H9 (cell line): ENCODE data around the gene MGMT. TPM values are rescaled to one million over a fixed set of nuclear protein-coding genes. Genes with fewer than 3 reads are reported as not detected.
A peak's percentile ranks its signal among the peaks of the same experiment; 100 is the strongest.

ENCODE experiments used
- DNase-seq: peaks from one replicate; pipeline ENCODE4 v3.0.0-alpha.2; 2017
- H2AFZ ChIP-seq: one replicate; pipeline ENCODE4 v1.6.1; 2013; ENCODE audit warnings: mild to moderate bottlenecking, low read length, control low read depth, moderate library complexity
- H2AK5ac ChIP-seq: 2 replicates; pipeline ENCODE4 v1.6.1; 2013; ENCODE audit warnings: low read length, control low read depth, mixed read lengths; ENCODE audit not compliant: insufficient read length
- H2BK120ac ChIP-seq: one replicate; pipeline ENCODE4 v1.6.1; 2013; ENCODE audit warnings: low read depth, mild to moderate bottlenecking, low read length, control low read depth, inconsistent platforms; ENCODE audit not compliant: poor library complexity, severe bottlenecking
- H2BK12ac ChIP-seq: 2 replicates; pipeline ENCODE4 v1.6.1; 2013; ENCODE audit warnings: low read length, control low read depth, mixed read lengths, low read depth; ENCODE audit not compliant: insufficient read length
- H2BK15ac ChIP-seq: 2 replicates; pipeline ENCODE4 v1.6.1; 2013; ENCODE audit warnings: low read depth, low read length, control low read depth
- H2BK20ac ChIP-seq: one replicate; pipeline ENCODE4 v1.6.1; 2013; ENCODE audit warnings: low read depth, mild to moderate bottlenecking, low read length, control low read depth, inconsistent platforms; ENCODE audit not compliant: poor library complexity, severe bottlenecking
- H2BK5ac ChIP-seq: 2 replicates; pipeline ENCODE4 v1.6.1; 2013; ENCODE audit warnings: low read length, control low read depth, mixed read lengths; ENCODE audit not compliant: insufficient read length
- H3K14ac ChIP-seq: 2 replicates; pipeline ENCODE4 v1.6.1; 2013; ENCODE audit warnings: low read length, control low read depth; ENCODE audit not compliant: insufficient read depth
- H3K18ac ChIP-seq: 2 replicates; pipeline ENCODE4 v1.6.1; 2013; ENCODE audit warnings: low read depth, mild to moderate bottlenecking, mixed read lengths, low read length, control low read depth; ENCODE audit not compliant: insufficient read length
- H3K23ac ChIP-seq: 2 replicates; pipeline ENCODE4 v1.6.1; 2013; ENCODE audit warnings: low read length, control low read depth, mixed read lengths, low read depth; ENCODE audit not compliant: insufficient read length
- H3K23me2 ChIP-seq: 2 replicates; pipeline ENCODE4 v1.6.1; 2013; ENCODE audit warnings: low read depth, mild to moderate bottlenecking, mixed read lengths, low read length, control low read depth; ENCODE audit not compliant: insufficient read length, poor library complexity, severe bottlenecking
- H3K27ac ChIP-seq: 2 replicates; pipeline ENCODE4 v1.5.1; 2013; ENCODE audit warnings: low read length, control low read depth, mixed read lengths, low read depth; ENCODE audit not compliant: insufficient read length
- H3K27me3 ChIP-seq: 2 replicates; pipeline ENCODE4 v1.6.1; 2013; ENCODE audit warnings: low read length, control low read depth, inconsistent platforms; ENCODE audit not compliant: insufficient read depth
- H3K4ac ChIP-seq: 2 replicates; pipeline ENCODE4 v1.6.1; 2013; ENCODE audit warnings: low read depth, mild to moderate bottlenecking, control low read depth, inconsistent platforms, low read length, moderate library complexity
- H3K4me1 ChIP-seq: 2 replicates; pipeline ENCODE4 v1.6.1; 2013; ENCODE audit warnings: low read length, control low read depth, inconsistent platforms; ENCODE audit not compliant: insufficient read depth
- H3K4me2 ChIP-seq: 2 replicates; pipeline ENCODE4 v1.6.1; 2013; ENCODE audit warnings: low read length, control low read depth, mixed read lengths; ENCODE audit not compliant: insufficient read length, insufficient read depth
- H3K56ac ChIP-seq: 2 replicates; pipeline ENCODE4 v1.6.1; 2013; ENCODE audit warnings: low read depth, mild to moderate bottlenecking, mixed read lengths, low read length, control low read depth; ENCODE audit not compliant: insufficient read length
- H3K79me1 ChIP-seq: 2 replicates; pipeline ENCODE4 v1.6.1; 2013; ENCODE audit warnings: low read depth, mild to moderate bottlenecking, moderate library complexity, low read length, control low read depth, inconsistent platforms; ENCODE audit not compliant: insufficient read depth, poor library complexity, severe bottlenecking
- H3K79me2 ChIP-seq: 2 replicates; pipeline ENCODE4 v1.6.1; 2013; ENCODE audit warnings: low read length, control low read depth, inconsistent platforms; ENCODE audit not compliant: insufficient read depth
- H3K9ac ChIP-seq: 2 replicates; pipeline ENCODE4 v1.6.1; 2013; ENCODE audit warnings: low read length, control low read depth, mixed read lengths; ENCODE audit not compliant: insufficient read length; ENCODE audit errors: extremely low read depth
- H3K9me3 ChIP-seq: one replicate; pipeline ENCODE4 v1.6.1; 2013; ENCODE audit warnings: low read depth, low read length, inconsistent platforms; ENCODE audit not compliant: control insufficient read depth
- H3T11ph ChIP-seq: one replicate; pipeline ENCODE4 v1.6.1; 2013; ENCODE audit warnings: mild to moderate bottlenecking, low read length, control low read depth, inconsistent platforms
- H4K20me1 ChIP-seq: one replicate; pipeline ENCODE4 v1.6.1; 2013; ENCODE audit not compliant: control insufficient read depth, insufficient read length, insufficient read depth
- H4K5ac ChIP-seq: 2 replicates; pipeline ENCODE4 v1.6.1; 2013; ENCODE audit warnings: low read depth, mild to moderate bottlenecking, mixed read lengths, low read length, control low read depth; ENCODE audit not compliant: insufficient read length
- H4K8ac ChIP-seq: replicated peaks from 2 replicates; pipeline ENCODE4 v1.6.1; 2013; ENCODE audit warnings: low read length, control low read depth, mixed read lengths, low read depth; ENCODE audit not compliant: insufficient read length
- H4K91ac ChIP-seq: 2 replicates; pipeline ENCODE4 v1.6.1; 2013; ENCODE audit warnings: low read depth, mild to moderate bottlenecking, moderate library complexity, mixed read lengths, low read length, control low read depth; ENCODE audit not compliant: insufficient read length
- H3K27ac Mint-ChIP-seq, 3 experiments: 2 replicates in 2 of 3; 3 replicates in 1 of 3; pipeline ENCODE4 v1.8.0; 2020 to 2021; ENCODE audit warnings: mixed read lengths in 3 of 3, mild to moderate bottlenecking in 1 of 3, moderate library complexity in 1 of 3
- H3K27me3 Mint-ChIP-seq: 2 replicates; pipeline ENCODE4 v1.8.0; 2021; ENCODE audit warnings: low read depth, mild to moderate bottlenecking, moderate library complexity, mixed read lengths
- H3K36me3 Mint-ChIP-seq, 3 experiments: 2 replicates in 2 of 3; 3 replicates in 1 of 3; pipeline ENCODE4 v1.8.0; 2020 to 2021; ENCODE audit warnings: low read depth in 3 of 3, mixed read lengths in 3 of 3; ENCODE audit not compliant: insufficient read depth in 1 of 3
- H3K4me1 Mint-ChIP-seq, 2 experiments: 2 replicates each; pipeline ENCODE4 v1.8.0; 2020; ENCODE audit warnings: mixed read lengths in 2 of 2
- H3K4me3 Mint-ChIP-seq, 2 experiments: 2 replicates in 1 of 2; 3 replicates in 1 of 2; pipeline ENCODE4 v1.8.0; 2020 to 2021; ENCODE audit warnings: mild to moderate bottlenecking in 2 of 2, mixed read lengths in 2 of 2, moderate library complexity in 1 of 2
- H3K9me3 Mint-ChIP-seq, 2 experiments: 2 replicates in 1 of 2; 3 replicates in 1 of 2; pipeline ENCODE4 v1.8.0; 2020; ENCODE audit warnings: mild to moderate bottlenecking in 2 of 2, mixed read lengths in 2 of 2, moderate library complexity in 1 of 2
- WGBS: extraction: QIAGEN DNeasy Blood & Tissue Kit; methylation state at CpG from one replicate; pipeline ENCODE4 v1.1.7; 2013; ENCODE audit warnings: missing lambda C conversion rate, low lambda C conversion rate, mixed read lengths; ENCODE audit not compliant: insufficient read length; ENCODE audit errors: extremely low coverage; 5-methylcytosine and 5-hydroxymethylcytosine counted together
- total RNA-seq: library from RNA; stranded (reverse); gene quantifications from 2 replicates; pipeline ENCODE4 v1.2.1, GENCODE V29; 2021
- TF ChIP-seq, protein P1 (sequence below): fragments of 200-600 bp; sonication (generic); conservative IDR thresholded peaks from 3 replicates; pipeline ENCODE4 v1.8.0; 2021; ENCODE audit warnings: antibody characterized with exemption, mild to moderate bottlenecking

MGMT gene
- total RNA-seq, 1 experiment from 2014 or later = 18.4 TPM

DNA sequence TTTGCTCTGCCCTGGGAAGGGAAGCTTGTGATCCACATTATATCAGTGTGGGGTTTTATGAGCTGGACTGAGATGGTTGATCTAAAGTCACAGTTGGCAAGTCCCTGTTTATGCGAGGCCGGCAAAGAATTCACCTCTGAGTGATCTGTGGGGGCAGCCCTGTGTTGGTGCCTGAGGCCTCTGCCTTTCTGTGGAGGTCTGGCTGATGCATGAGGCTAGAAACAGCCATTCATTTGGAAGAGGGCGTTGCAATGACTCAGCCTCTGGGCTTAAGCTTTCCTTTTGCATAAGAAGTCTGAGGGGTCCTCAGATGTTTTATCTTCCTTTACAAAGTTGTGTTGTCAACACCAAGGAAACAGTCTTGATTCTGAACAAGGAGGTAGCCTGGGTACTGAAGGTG lies 126.9 kb downstream of the MGMT start:
- H2AK5ac ChIP-seq = no peak overlapping the region
- H3K79me2 ChIP-seq = no peaks in the 10 kb centered on the region
- no peak overlapping the region for H2BK20ac ChIP-seq
- H4K8ac ChIP-seq = no peak overlapping the region
- H3K18ac ChIP-seq = no peak overlapping the region
- TF ChIP-seq, protein P1, sequence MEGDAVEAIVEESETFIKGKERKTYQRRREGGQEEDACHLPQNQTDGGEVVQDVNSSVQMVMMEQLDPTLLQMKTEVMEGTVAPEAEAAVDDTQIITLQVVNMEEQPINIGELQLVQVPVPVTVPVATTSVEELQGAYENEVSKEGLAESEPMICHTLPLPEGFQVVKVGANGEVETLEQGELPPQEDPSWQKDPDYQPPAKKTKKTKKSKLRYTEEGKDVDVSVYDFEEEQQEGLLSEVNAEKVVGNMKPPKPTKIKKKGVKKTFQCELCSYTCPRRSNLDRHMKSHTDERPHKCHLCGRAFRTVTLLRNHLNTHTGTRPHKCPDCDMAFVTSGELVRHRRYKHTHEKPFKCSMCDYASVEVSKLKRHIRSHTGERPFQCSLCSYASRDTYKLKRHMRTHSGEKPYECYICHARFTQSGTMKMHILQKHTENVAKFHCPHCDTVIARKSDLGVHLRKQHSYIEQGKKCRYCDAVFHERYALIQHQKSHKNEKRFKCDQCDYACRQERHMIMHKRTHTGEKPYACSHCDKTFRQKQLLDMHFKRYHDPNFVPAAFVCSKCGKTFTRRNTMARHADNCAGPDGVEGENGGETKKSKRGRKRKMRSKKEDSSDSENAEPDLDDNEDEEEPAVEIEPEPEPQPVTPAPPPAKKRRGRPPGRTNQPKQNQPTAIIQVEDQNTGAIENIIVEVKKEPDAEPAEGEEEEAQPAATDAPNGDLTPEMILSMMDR = no peak
- H2BK12ac ChIP-seq = no peak overlapping the region
- no peak for DNase-seq
- peak overlapping the region; percentile 61 to 97 (median 62); a peak in 5 of 7 replicates for H3K27ac Mint-ChIP-seq
- peaks cover 0 to 12% of the 10 kb centered on the region in 2 experiments; a peak in 2 of 5 replicates for H3K9me3 Mint-ChIP-seq
- no peak overlapping the region for H2BK15ac ChIP-seq
- H4K91ac ChIP-seq = no peak overlapping the region
- H3K23me2 ChIP-seq = no peaks in the 10 kb centered on the region
- H3K4me3 Mint-ChIP-seq = no peak overlapping the region
- peaks cover 0 to 18% (median 14%) of the 10 kb centered on the region in 3 experiments; a peak in 6 of 7 replicates for H3K36me3 Mint-ChIP-seq
- no peak overlapping the region for H3T11ph ChIP-seq
- H3K14ac ChIP-seq = no peak overlapping the region
- H4K20me1 ChIP-seq = no peaks in the 10 kb centered on the region
- H2AFZ ChIP-seq = no peak overlapping the region
- H3K27me3 ChIP-seq = no peaks in the 10 kb centered on the region
- no peaks in the 10 kb centered on the region; the same call in 1 of the 2 replicates for H3K4me1 ChIP-seq
- no peak overlapping the region for H2BK5ac ChIP-seq
- no peak overlapping the region for H4K5ac ChIP-seq
- H3K23ac ChIP-seq = no peak overlapping the region
- no peak overlapping the region for H3K4ac ChIP-seq
- no peak overlapping the region for H2BK120ac ChIP-seq
- peaks cover 16 to 17% of the 10 kb centered on the region in 2 experiments for H3K4me1 Mint-ChIP-seq
- no peak overlapping the region for H3K27ac ChIP-seq
- H3K9ac ChIP-seq = no peak overlapping the region
- H3K4me2 ChIP-seq = no peak overlapping the region
- H3K79me1 ChIP-seq = no peaks in the 10 kb centered on the region
- no peaks in the 10 kb centered on the region for H3K27me3 Mint-ChIP-seq
- H3K56ac ChIP-seq = no peak overlapping the region
- no CpG with 5 or more reads among the region's 3 CpGs for WGBS
- no peaks in the 10 kb centered on the region for H3K9me3 ChIP-seq
